Measurements from ENCODE around the gene CAMK2N1. TPM values are rescaled to one million over a fixed set of nuclear protein-coding genes. Genes with fewer than 3 reads are reported as not detected.

Gene CAMK2N1
- total and polyA plus RNA-seq, 4 donors = 12.3 to 15.1 (median 13.9) TPM

DNA sequence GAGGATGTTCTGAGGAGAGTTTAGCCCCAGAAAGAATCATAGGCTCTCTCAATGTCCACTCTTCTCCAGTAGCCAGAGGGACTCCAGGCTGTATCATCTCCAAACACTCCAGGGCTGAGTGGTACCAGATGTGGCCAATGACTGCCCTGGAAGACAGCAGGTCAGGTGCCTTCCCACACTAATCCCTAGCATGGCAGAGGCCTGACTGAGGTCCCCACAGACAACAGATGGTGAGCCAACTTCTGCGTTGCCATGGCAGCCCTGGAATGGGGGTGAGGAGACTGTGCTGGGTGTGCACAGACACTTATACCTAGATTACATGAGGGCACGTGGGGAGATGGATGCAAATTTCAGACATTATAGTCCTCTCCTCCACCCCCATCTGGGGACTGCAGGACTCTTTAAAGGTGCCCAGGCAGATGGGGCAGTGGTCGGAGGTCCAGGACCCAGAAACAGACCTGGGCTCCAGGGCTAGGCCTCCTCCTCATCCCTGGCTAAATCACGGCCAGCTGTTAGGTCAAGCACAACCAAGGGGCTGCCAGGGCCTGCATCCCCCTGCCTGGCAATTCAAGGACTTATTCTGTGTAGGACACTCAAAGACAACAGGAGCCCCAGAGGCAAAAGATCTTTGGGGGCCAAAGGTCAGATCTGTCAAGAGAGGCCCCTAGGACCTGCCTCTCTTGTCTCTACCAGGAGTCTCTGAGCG, 42.9 kb downstream of the CAMK2N1 start (continued):
- TF ChIP-seq, protein P1, sequence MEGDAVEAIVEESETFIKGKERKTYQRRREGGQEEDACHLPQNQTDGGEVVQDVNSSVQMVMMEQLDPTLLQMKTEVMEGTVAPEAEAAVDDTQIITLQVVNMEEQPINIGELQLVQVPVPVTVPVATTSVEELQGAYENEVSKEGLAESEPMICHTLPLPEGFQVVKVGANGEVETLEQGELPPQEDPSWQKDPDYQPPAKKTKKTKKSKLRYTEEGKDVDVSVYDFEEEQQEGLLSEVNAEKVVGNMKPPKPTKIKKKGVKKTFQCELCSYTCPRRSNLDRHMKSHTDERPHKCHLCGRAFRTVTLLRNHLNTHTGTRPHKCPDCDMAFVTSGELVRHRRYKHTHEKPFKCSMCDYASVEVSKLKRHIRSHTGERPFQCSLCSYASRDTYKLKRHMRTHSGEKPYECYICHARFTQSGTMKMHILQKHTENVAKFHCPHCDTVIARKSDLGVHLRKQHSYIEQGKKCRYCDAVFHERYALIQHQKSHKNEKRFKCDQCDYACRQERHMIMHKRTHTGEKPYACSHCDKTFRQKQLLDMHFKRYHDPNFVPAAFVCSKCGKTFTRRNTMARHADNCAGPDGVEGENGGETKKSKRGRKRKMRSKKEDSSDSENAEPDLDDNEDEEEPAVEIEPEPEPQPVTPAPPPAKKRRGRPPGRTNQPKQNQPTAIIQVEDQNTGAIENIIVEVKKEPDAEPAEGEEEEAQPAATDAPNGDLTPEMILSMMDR (IDR thresholded peaks at IDR 0.05; ENCODE audit: low read depth, low read length, missing input control) = no peak
- TF ChIP-seq TAF1 (conservative IDR thresholded peaks at IDR 0.05) (no peak), RAD21 (IDR thresholded peaks at IDR 0.05) (no peak), JUND (IDR thresholded peaks at IDR 0.05) (no peak)

DNA sequence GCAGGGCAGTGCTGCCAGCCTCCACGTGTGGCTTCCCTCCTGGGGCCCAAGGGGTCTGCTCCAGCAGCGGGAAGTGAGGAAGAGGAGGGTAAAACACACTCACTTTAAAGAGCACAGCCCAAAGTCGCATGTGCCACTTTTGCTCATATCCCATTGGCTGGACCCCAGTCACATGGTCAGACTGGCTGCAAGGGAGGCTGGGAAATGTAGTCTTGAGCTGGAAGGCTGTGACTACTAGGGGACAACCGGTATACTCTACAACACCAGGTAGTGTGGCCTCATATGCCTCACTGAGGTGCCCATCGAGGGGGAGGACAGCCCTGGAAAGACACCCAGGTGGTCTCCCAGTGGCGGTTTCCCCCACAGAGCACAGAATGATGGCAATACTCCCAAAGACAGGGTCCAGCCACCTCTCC, 45.2 kb downstream of the CAMK2N1 start:
- Histone ChIP-seq H3K9me3 (ENCODE audit: control insufficient read depth in 4 of 4, low read length in 3 of 4) (no peaks in the 10 kb centered on the region), H3K4me1 (ENCODE audit: control insufficient read depth in 4 of 4, insufficient read depth in 4 of 4, low read length in 3 of 4) (peaks cover 0 to 1% (median 0%) of the 10 kb centered on the region in 4 donors), H3K4me3 (ENCODE audit: low read depth in 1 of 3, low read length in 3 of 3) (no peak overlapping the region), H3K9ac (ENCODE audit: low read depth in 1 of 2, low read length in 2 of 2) (no peak overlapping the region), H3K27ac (ENCODE audit: low read depth in 1 of 2, low read length in 2 of 2) (no peak overlapping the region), H3K27me3 (ENCODE audit: control insufficient read depth in 4 of 4, insufficient read depth in 4 of 4, low read length in 3 of 4) (peaks cover 0 to 2% (median 0%) of the 10 kb centered on the region in 4 donors), H3K36me3 (ENCODE audit: control insufficient read depth in 4 of 4, insufficient read depth in 3 of 4, low read depth in 1 of 4, low read length in 3 of 4) (no peaks in the 10 kb centered on the region)
- peak; percentile 47 for DNase-seq (ENCODE audit: low spot score)
- TF ChIP-seq, protein P2, sequence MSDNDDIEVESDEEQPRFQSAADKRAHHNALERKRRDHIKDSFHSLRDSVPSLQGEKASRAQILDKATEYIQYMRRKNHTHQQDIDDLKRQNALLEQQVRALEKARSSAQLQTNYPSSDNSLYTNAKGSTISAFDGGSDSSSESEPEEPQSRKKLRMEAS (IDR thresholded peaks at IDR 0.05) = no peak
- TF ChIP-seq GABPA (IDR thresholded peaks at IDR 0.05 in 1 of 2, conservative IDR thresholded peaks at IDR 0.05 in 1 of 2) = no peak
- TF ChIP-seq EGR1 (IDR thresholded peaks at IDR 0.05; ENCODE audit: low read depth in 2 of 2) = no peak
- TF ChIP-seq, protein P3, sequence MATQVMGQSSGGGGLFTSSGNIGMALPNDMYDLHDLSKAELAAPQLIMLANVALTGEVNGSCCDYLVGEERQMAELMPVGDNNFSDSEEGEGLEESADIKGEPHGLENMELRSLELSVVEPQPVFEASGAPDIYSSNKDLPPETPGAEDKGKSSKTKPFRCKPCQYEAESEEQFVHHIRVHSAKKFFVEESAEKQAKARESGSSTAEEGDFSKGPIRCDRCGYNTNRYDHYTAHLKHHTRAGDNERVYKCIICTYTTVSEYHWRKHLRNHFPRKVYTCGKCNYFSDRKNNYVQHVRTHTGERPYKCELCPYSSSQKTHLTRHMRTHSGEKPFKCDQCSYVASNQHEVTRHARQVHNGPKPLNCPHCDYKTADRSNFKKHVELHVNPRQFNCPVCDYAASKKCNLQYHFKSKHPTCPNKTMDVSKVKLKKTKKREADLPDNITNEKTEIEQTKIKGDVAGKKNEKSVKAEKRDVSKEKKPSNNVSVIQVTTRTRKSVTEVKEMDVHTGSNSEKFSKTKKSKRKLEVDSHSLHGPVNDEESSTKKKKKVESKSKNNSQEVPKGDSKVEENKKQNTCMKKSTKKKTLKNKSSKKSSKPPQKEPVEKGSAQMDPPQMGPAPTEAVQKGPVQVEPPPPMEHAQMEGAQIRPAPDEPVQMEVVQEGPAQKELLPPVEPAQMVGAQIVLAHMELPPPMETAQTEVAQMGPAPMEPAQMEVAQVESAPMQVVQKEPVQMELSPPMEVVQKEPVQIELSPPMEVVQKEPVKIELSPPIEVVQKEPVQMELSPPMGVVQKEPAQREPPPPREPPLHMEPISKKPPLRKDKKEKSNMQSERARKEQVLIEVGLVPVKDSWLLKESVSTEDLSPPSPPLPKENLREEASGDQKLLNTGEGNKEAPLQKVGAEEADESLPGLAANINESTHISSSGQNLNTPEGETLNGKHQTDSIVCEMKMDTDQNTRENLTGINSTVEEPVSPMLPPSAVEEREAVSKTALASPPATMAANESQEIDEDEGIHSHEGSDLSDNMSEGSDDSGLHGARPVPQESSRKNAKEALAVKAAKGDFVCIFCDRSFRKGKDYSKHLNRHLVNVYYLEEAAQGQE (IDR thresholded peaks at IDR 0.05) = no peak
- TF ChIP-seq HNF4A (conservative IDR thresholded peaks at IDR 0.05) = no peak
- TF ChIP-seq FOXA2 (IDR thresholded peaks at IDR 0.05) = no peak
- TF ChIP-seq, protein P4, sequence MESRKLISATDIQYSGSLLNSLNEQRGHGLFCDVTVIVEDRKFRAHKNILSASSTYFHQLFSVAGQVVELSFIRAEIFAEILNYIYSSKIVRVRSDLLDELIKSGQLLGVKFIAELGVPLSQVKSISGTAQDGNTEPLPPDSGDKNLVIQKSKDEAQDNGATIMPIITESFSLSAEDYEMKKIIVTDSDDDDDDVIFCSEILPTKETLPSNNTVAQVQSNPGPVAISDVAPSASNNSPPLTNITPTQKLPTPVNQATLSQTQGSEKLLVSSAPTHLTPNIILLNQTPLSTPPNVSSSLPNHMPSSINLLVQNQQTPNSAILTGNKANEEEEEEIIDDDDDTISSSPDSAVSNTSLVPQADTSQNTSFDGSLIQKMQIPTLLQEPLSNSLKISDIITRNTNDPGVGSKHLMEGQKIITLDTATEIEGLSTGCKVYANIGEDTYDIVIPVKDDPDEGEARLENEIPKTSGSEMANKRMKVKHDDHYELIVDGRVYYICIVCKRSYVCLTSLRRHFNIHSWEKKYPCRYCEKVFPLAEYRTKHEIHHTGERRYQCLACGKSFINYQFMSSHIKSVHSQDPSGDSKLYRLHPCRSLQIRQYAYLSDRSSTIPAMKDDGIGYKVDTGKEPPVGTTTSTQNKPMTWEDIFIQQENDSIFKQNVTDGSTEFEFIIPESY (IDR thresholded peaks at IDR 0.05) = no peak
- no peak for TF ChIP-seq FOXA1 (IDR thresholded peaks at IDR 0.05)
- TF ChIP-seq HNF4G (IDR thresholded peaks at IDR 0.05) = no peak
- no peak for TF ChIP-seq JUND (IDR thresholded peaks at IDR 0.05)
- WGBS = 24% methylated on average over 6 of the region's 6 CpGs
